NCI-H82 treated with DMSO at 0.1 percent for 48 hours (cell line): ENCODE data around the gene SLC5A1.
"Not testable (repeated sequence)": the region's sequence is repeated elsewhere in the genome, so short reads cannot be mapped to it uniquely, and the experiment has no call there.

Experiments used
- DNase-seq: peaks from one replicate; lab custom pipeline; 2025; ENCODE audit not compliant: unreplicated experiment; lab: John Stamatoyannopoulos, UW

Gene SLC5A1

GRCh38 chr22:32083814-32084213, 40.8 kb downstream of the SLC5A1 start:
- DNase-seq = no peak

GRCh38 chr22:32088084-32088483, 45.0 kb downstream of the SLC5A1 start:
- no peak for DNase-seq

GRCh38 chr22:32097018-32097417, 54.0 kb downstream of the SLC5A1 start:
- DNase-seq = no peak

GRCh38 chr22:32097881-32098499, 54.9 kb downstream of the SLC5A1 start:
- no peak for DNase-seq

- DNase-seq = no peak
These were observed 57.6 kb downstream of the SLC5A1 start for GRCh38 chr22:32100711-32101110.

GRCh38 chr22:32103658-32104315, 60.7 kb downstream of the SLC5A1 start:
- no peak for DNase-seq

GRCh38 chr22:32106930-32107329, 63.9 kb downstream of the SLC5A1 start:
- no peak for DNase-seq

GRCh38 chr22:32112380-32112779, 69.3 kb downstream of the SLC5A1 start:
- DNase-seq = no peak

- DNase-seq = no peak
These were observed 76.6 kb downstream of the SLC5A1 start for GRCh38 chr22:32119568-32120235.

GRCh38 chr22:32120603-32121002, 77.5 kb downstream of the SLC5A1 start:
- no peak for DNase-seq

- no peak for DNase-seq
These were observed 79.8 kb downstream of the SLC5A1 start for GRCh38 chr22:32122899-32123298.

- no peak for DNase-seq
These were observed 80.6 kb downstream of the SLC5A1 start for GRCh38 chr22:32123657-32124056.

GRCh38 chr22:32127904-32128303, 84.8 kb downstream of the SLC5A1 start:
- no peak for DNase-seq

GRCh38 chr22:32130464-32130863, 87.4 kb downstream of the SLC5A1 start:
- no peak for DNase-seq

- DNase-seq = no peak
These were observed 89.1 kb downstream of the SLC5A1 start for GRCh38 chr22:32132126-32132525.

- no peak for DNase-seq
These were observed 89.7 kb downstream of the SLC5A1 start for GRCh38 chr22:32132783-32133182.

- DNase-seq = not testable (repeated sequence)
These were observed 91.7 kb downstream of the SLC5A1 start for GRCh38 chr22:32134796-32135195.

- not testable (repeated sequence) for DNase-seq
These were observed 92.9 kb downstream of the SLC5A1 start for GRCh38 chr22:32135958-32136357.

- DNase-seq = not testable (repeated sequence)
These were observed 93.8 kb downstream of the SLC5A1 start for GRCh38 chr22:32136881-32137280.

- DNase-seq = not testable (repeated sequence)
These were observed 94.8 kb downstream of the SLC5A1 start for GRCh38 chr22:32137731-32138324.

GRCh38 chr22:32138576-32138975, 95.5 kb downstream of the SLC5A1 start:
- DNase-seq = not testable (repeated sequence)

GRCh38 chr22:32140688-32141087, 97.6 kb downstream of the SLC5A1 start:
- not testable (repeated sequence) for DNase-seq
